ENCODE measurements around the gene RNFT2.
A peak's percentile ranks its signal among the peaks of the same experiment; 100 is the strongest.

Gene RNFT2

GRCh38 chr12:116689521-116689920 is 48.6 kb upstream of the RNFT2 start:
- no peak for TF ChIP-seq ZNF548 (tag by site-specific recombination; IDR thresholded peaks at IDR 0.05)
- TF ChIP-seq ZBTB44 (tag by site-specific recombination; IDR thresholded peaks at IDR 0.05) = no peak
- no peak for TF ChIP-seq PRDM10 (tag by site-specific recombination; IDR thresholded peaks at IDR 0.05)
- no peak for TF ChIP-seq ZNF596 (tag by site-specific recombination; IDR thresholded peaks at IDR 0.05)
- no peak for TF ChIP-seq ZNF112 (tag by site-specific recombination; IDR thresholded peaks at IDR 0.05)
- TF ChIP-seq KLF1 (tag by site-specific recombination; IDR thresholded peaks at IDR 0.05) = no peak
- TF ChIP-seq ZNF146 (tag by site-specific recombination; IDR thresholded peaks at IDR 0.05) = no peak
- no peak for TF ChIP-seq ZBTB17 (tag by site-specific recombination; IDR thresholded peaks at IDR 0.05)
- ChIA-PET POLR2A (interaction anchor here (0.5 kb wide), 1 partner anchor 304 kb away, joined by 5 read pairs; no protein-coding TSS in a partner anchor), CTCF (interaction anchor here (0.7 to 1.6 kb wide), 7 partner anchors 9 to 1102 kb away, joined by 3 to 5 read pairs (median 3); no protein-coding TSS in a partner anchor)
- Histone ChIP-seq H3K4me3 (ENCODE audit: low read depth, low read length) (no peak overlapping the region), H3K27ac (ENCODE audit: extremely low read depth, low read depth, low read length) (no peak overlapping the region), H3K4me1 (ENCODE audit: control insufficient read depth, insufficient read depth, low read length) (peaks cover 6% of the 10 kb centered on the region; the same call in 1 of the 2 replicates), H3K9me3 (ENCODE audit: control insufficient read depth, insufficient read depth, low read depth, low read length) (no peaks in the 10 kb centered on the region), H3K36me3 (ENCODE audit: control insufficient read depth in 2 of 2, insufficient read depth in 1 of 2, low read length in 2 of 2) (no peaks in the 10 kb centered on the region)

- Histone ChIP-seq H3K4me3 (ENCODE audit: low read depth, low read length) (no peak overlapping the region), H3K27ac (ENCODE audit: extremely low read depth, low read depth, low read length) (no peak overlapping the region), H3K4me1 (ENCODE audit: control insufficient read depth, insufficient read depth, low read length) (peaks cover 6% of the 10 kb centered on the region; the same call in 1 of the 2 replicates), H3K36me3 (ENCODE audit: control insufficient read depth in 2 of 2, insufficient read depth in 1 of 2, low read length in 2 of 2) (no peaks in the 10 kb centered on the region), H3K9me3 (ENCODE audit: control insufficient read depth, insufficient read depth, low read depth, low read length) (no peaks in the 10 kb centered on the region)
- ChIA-PET POLR2A (interaction anchor here (0.5 kb wide), 1 partner anchor 305 kb away, joined by 5 read pairs; no protein-coding TSS in a partner anchor), CTCF (interaction anchor here (0.5 to 1.6 kb wide), 11 partner anchors 9 to 1103 kb away, joined by 3 to 7 read pairs (median 3); no protein-coding TSS in a partner anchor)
- no peak for TF ChIP-seq BCL6B (tag by site-specific recombination; IDR thresholded peaks at IDR 0.05)
- TF ChIP-seq GLIS1 (tag by site-specific recombination; IDR thresholded peaks at IDR 0.05) = 0 out of 2 replicates have a peak, but pooled peaks have one; percentile 14
Observed at GRCh38 chr12:116689979-116690744, 48.0 kb upstream of the RNFT2 start.

- Histone ChIP-seq H3K4me1 (ENCODE audit: control insufficient read depth, insufficient read depth, low read length) (peaks cover 6% of the 10 kb centered on the region; the same call in 1 of the 2 replicates), H3K9me3 (ENCODE audit: control insufficient read depth, insufficient read depth, low read depth, low read length) (no peaks in the 10 kb centered on the region), H3K36me3 (ENCODE audit: control insufficient read depth in 2 of 2, insufficient read depth in 1 of 2, low read length in 2 of 2) (no peaks in the 10 kb centered on the region), H3K27ac (ENCODE audit: extremely low read depth, low read depth, low read length) (no peak overlapping the region), H3K4me3 (ENCODE audit: low read depth, low read length) (no peak overlapping the region)
- CTCF ChIA-PET = interaction anchor here (0.7 to 1.4 kb wide), 4 partner anchors 12 to 532 kb away, joined by 4 to 7 read pairs (median 5); no protein-coding TSS in a partner anchor
- TF ChIP-seq ZNF623 (tag by site-specific recombination; IDR thresholded peaks at IDR 0.05) = no peak
- TF ChIP-seq ZNF518A (tag by site-specific recombination; conservative IDR thresholded peaks at IDR 0.05; ENCODE audit: low read depth) = no peak
- TF ChIP-seq ZNF629 (tag by site-specific recombination; IDR thresholded peaks at IDR 0.05) = no peak
- peak; percentile 79 for TF ChIP-seq ZBTB20 (tag by site-specific recombination; IDR thresholded peaks at IDR 0.05)
- POLR2A ChIA-PET = interaction anchor here (0.8 kb wide), 1 partner anchor 136 kb away, joined by 5 read pairs; no protein-coding TSS in a partner anchor
Observed at GRCh38 chr12:116691205-116691604, 46.9 kb upstream of the RNFT2 start.
